Measurements from ENCODE around the gene EN1. TPM values are rescaled to one million over a fixed set of nuclear protein-coding genes. Genes with fewer than 3 reads are reported as not detected.

Gene EN1
- total RNA-seq, 4 donors from 2014 or later, result 0.11 TPM; not detected in 3

DNA sequence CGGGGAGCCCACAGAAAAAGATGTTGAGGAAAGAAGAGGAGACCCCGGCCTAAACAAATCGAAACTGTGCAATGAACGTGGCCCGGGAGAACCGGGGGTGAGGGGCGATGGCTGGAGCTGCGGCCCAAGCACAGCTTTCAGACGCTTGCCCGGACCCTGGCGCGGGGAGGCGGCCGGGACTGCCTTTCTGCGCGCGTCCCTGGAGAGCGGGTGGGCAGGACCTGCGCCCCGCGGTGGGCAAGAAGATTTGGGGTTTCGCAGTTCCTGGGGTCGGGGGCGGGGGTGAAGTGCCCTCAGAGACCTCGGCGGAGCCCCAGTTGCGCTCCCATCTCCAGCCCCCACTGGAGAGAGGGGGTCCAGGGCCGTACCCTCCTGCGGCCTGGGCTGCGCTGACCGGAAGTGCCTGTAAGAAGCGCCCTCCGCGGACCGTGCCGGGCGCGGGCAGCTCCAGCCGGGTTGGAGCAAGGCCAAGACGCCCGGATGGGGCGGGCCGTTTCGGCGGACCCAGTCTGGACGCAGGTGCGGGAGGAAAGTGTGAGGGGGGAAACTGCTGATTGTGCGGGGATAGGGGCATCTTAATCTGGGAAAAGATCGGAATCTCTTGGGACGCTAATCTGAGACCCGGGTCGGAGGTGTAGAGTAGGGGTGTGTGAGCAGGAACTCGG, 11.6 kb downstream of the EN1 start:
- no peaks in the 10 kb centered on the region for H3K9me3 ChIP-seq
- intact Hi-C loops (cut with DNase I), result no loop called here

DNA sequence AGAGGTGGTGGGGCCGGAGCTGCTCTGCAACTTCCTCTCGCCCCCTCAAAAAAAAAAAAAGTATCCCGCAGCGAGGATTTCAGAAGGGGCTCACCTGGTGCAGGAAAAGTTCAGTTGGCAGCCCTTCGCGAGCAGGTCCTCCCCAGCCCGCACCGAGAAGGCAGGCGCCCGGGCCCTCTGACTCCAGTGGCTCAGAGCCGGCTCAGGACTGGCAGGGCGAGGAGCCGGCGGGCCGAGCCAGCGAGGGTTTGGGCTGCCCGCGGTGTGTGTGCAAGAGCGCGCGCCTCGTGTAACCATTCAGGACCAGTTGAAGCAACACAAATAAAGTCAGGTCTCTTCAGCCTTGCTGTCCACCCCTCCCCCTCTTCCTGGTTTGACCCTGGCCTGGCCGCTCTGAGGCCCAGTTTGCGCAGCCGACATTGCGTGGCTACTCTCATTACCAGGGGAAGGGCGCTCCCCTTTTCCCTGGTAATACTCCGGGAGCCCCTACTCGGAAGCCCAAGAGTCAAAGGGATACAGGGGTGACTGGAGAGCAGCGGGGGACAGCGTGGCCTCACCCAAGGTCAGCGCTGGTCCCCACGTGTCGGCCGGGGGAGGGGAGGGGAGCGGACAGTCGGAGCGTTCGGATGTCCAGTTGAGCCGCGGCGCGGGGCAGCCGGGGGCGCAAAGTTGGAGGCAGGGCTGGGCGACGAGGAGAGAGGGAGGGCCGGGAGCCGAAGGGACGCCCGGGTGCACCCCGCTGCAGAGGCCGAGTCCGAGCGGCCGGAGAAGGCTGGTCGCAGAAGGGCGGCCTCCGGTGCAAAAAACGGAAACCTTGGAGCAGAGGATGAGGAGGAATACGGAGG, 12.3 kb downstream of the EN1 start:
- H3K27me3 ChIP-seq, result peaks cover 30% of the 10 kb centered on the region
- H3K36me3 ChIP-seq, result no peaks in the 10 kb centered on the region
- DNase-seq, result no peak
- intact Hi-C loops (cut with DNase I), result no loop called here
- H3K4me1 ChIP-seq, result peaks cover 11 to 17% of the 10 kb centered on the region in 2 donors
- no peak overlapping the region for H3K27ac ChIP-seq
- no peak for TF ChIP-seq POLR2A (IDR thresholded peaks at IDR 0.05)
- TF ChIP-seq, protein P1, sequence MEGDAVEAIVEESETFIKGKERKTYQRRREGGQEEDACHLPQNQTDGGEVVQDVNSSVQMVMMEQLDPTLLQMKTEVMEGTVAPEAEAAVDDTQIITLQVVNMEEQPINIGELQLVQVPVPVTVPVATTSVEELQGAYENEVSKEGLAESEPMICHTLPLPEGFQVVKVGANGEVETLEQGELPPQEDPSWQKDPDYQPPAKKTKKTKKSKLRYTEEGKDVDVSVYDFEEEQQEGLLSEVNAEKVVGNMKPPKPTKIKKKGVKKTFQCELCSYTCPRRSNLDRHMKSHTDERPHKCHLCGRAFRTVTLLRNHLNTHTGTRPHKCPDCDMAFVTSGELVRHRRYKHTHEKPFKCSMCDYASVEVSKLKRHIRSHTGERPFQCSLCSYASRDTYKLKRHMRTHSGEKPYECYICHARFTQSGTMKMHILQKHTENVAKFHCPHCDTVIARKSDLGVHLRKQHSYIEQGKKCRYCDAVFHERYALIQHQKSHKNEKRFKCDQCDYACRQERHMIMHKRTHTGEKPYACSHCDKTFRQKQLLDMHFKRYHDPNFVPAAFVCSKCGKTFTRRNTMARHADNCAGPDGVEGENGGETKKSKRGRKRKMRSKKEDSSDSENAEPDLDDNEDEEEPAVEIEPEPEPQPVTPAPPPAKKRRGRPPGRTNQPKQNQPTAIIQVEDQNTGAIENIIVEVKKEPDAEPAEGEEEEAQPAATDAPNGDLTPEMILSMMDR (IDR thresholded peaks at IDR 0.05), result no peak
- WGBS, 2 donors, result 3 to 5% methylated on average over 34 to 35 of the region's 61 CpGs
- no peaks in the 10 kb centered on the region for H3K9me3 ChIP-seq
- H3K4me3 ChIP-seq (replicated peaks in 1 of 3), result peak overlapping the region in 2 of 3 donors; percentile 25 to 28

More for the DNA sequence above, 11.6 kb downstream of the EN1 start:
- Histone ChIP-seq H3K4me1 (peaks cover 11 to 17% of the 10 kb centered on the region in 2 donors), H3K4me3 (replicated peaks in 1 of 3) (peak overlapping the region in 2 of 3 donors; percentile 25 to 28), H3K27me3 (peaks cover 36% of the 10 kb centered on the region), H3K27ac (no peak overlapping the region), H3K36me3 (no peaks in the 10 kb centered on the region)
- DNase-seq, result no peak
- WGBS, 2 donors, result 2 to 4% methylated on average over 34 to 39 of the region's 53 CpGs
- TF ChIP-seq, protein P1 (IDR thresholded peaks at IDR 0.05), result no peak
- TF ChIP-seq POLR2A (IDR thresholded peaks at IDR 0.05), result no peak

DNA sequence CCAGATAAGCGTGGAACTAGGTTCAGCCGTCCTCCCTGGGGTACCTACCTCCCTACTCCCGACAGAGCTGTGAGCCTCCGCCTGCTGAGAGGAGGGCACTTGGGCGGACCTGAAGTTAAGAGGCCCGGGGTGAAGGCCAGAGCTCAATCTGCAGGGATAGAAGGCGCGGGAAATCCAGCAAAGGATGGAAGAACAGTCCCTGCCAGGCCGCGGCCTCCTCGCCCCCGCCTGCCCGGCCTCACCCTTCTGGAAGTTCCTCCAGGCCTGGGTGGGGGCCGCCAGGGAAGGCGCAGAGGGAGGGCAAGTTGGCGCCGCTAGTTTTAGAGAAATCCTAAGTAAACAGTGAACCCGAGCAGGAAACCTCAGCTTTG, 13.0 kb downstream of the EN1 start:
- intact Hi-C loops (cut with DNase I), result no loop called here
- no peak overlapping the region for H3K4me3 ChIP-seq (replicated peaks in 1 of 3)
- no peaks in the 10 kb centered on the region for H3K9me3 ChIP-seq
- no peaks in the 10 kb centered on the region for H3K36me3 ChIP-seq
- TF ChIP-seq, protein P1 (IDR thresholded peaks at IDR 0.05), result no peak
- TF ChIP-seq POLR2A (IDR thresholded peaks at IDR 0.05), result no peak
- peaks cover 11 to 17% of the 10 kb centered on the region in 2 donors for H3K4me1 ChIP-seq
- no peak overlapping the region for H3K27ac ChIP-seq
- H3K27me3 ChIP-seq, result peaks cover 30% of the 10 kb centered on the region
- no peak for DNase-seq
- 10 to 26% methylated on average over 7 to 17 of the region's 18 CpGs for WGBS, 2 donors

DNA sequence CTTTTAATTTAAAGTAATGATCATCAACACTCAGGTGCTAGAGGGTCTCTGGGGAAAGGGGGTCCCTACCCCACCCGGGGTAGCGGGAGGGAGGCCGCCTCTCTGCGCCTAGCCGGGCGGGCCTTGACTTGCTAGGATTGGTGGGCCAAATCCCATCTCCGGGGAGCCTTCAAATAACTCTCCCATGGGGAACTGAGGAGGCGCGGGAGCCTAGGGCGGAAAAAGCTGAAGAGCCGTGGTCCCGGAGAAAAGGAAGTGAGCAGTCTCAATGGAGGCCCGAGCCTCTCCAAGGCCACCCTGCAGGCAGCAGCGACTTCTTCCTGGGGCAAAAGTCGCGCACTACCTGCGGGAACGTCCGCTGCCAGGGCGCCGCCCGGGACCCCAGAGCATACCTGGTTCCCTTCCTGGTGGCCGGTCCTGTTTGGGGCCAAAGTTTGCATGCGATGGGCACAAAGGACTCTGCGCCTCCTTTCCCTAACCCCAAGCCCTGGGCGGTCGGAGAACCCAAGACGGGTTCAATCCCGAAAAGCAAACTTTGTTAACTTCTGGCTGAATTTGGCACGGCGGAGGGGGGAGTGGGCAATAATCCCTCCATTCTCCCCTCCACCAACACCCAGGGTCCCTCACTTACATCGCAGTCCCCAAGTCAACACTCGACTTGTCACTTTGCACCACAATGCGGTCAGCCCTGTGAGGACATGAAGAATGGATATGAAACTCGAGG, 13.6 kb downstream of the EN1 start:
- 8 to 19% methylated on average over 20 to 34 of the region's 35 CpGs for WGBS, 2 donors
- TF ChIP-seq POLR2A (IDR thresholded peaks at IDR 0.05), result no peak
- TF ChIP-seq, protein P1 (IDR thresholded peaks at IDR 0.05), result no peak
- Histone ChIP-seq H3K4me1 (peaks cover 11 to 17% of the 10 kb centered on the region in 2 donors), H3K9me3 (no peaks in the 10 kb centered on the region), H3K27ac (no peak overlapping the region), H3K36me3 (no peaks in the 10 kb centered on the region), H3K27me3 (peaks cover 30% of the 10 kb centered on the region), H3K4me3 (replicated peaks in 1 of 3) (no peak overlapping the region)
- no peak for DNase-seq
- intact Hi-C loops (cut with DNase I), result no loop called here
